PC-9 (cell line): ENCODE results near the gene SDHA.

ENCODE experiments used
- CTCF ChIP-seq: fragments of 200-600 bp; sonication (generic); conservative IDR thresholded peaks from 2 replicates; pipeline ENCODE4 v1.6.1; 2017; ENCODE audit warnings: mixed run types, antibody characterized with exemption, mild to moderate bottlenecking, moderate library complexity
- EZH2 ChIP-seq: fragments of 200-600 bp; sonication (generic); IDR thresholded peaks from 2 replicates; pipeline ENCODE4 v1.8.0; 2017; ENCODE audit warnings: antibody characterized with exemption, low read depth

DNA sequence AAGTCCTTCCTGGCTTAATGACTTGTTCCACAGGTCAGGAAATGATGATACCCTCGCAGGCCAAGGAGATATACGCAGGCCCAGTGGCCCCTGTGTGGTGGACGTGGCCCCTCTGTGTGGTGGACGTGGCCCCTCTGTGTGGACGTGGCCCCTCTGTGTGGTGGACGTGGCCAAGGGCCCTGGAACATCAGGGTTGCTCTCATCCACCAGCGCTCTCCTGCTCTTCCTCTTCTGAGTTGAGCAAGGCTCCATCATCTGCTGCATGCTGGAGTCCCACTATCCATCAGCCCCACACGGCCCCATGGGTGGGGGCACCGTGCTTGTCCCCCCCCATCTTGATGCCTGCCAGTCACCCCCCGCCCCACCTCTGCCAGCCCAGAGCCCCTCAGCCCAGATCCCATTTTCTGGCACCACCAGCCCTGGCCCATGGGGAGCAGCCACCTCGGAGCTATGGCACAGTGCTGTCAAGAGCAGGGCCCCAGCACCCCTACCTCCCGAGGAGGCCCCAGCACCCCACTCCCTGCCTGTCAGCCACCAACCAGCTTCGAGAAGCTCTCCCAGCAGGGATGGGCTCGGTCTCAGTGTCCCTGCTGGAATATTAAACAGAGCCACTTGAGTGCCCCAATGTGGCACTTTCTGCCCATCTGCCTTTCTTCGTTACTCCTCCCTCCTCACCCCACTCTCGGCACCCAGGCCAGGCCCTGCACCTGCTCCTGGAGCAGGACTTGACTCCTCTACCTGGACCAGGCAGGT, 18.7 kb upstream of the SDHA start:
- TF ChIP-seq CTCF: no peak
- TF ChIP-seq EZH2: no peak
